GM19351 (cell line): ENCODE data around the gene MAP2K7.
"Not testable (repeated sequence)": the region's sequence is repeated elsewhere in the genome, so short reads cannot be mapped to it uniquely, and the experiment has no call there.

Source experiments
- ATAC-seq: cut with Tn5 transposase; IDR thresholded peaks from one replicate; pipeline ENCODE4 v1.9.1; 2021; ENCODE audit warnings: mild to moderate bottlenecking, moderate library complexity; ENCODE audit not compliant: unreplicated experiment

The MAP2K7 gene

GRCh38 chr19:7959211-7959610, 55.5 kb downstream of the MAP2K7 start:
- no peak for ATAC-seq

GRCh38 chr19:7961082-7961481, 57.4 kb downstream of the MAP2K7 start:
- not testable (repeated sequence) for ATAC-seq

DNA sequence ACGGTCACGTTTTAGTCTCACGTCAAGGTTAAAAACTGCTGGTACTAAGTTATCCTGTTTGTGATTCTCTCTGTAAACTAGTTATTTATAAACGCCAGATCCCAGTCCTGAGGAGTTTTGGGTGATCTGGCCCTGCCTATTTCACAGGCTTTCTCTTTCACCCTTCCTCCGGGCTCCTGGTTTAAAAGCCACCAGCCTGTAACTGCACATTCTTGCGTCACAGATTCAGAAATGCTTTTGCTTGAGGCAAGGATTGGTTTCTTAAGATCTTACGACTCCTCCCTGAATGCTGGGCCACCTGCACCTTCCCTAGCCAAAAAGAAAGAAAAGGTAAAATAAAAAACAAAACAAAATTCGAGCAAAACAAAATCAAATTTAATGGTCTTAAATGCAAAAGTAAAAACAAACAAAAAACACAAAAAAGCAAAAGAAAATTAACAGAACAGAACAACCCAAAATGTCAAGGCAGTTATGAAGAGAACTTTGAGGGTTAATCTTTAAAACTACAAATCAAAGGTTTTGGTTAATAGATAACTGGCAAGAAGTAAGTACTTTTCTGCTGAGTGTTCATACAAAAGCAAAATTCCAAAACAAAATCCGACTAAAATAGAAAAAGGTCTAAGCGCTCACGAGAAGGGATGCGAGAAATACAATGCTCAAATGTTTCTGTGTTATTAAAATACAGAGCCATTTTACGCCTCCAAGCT, 58.4 kb downstream of the MAP2K7 start:
- ATAC-seq: no peak

DNA sequence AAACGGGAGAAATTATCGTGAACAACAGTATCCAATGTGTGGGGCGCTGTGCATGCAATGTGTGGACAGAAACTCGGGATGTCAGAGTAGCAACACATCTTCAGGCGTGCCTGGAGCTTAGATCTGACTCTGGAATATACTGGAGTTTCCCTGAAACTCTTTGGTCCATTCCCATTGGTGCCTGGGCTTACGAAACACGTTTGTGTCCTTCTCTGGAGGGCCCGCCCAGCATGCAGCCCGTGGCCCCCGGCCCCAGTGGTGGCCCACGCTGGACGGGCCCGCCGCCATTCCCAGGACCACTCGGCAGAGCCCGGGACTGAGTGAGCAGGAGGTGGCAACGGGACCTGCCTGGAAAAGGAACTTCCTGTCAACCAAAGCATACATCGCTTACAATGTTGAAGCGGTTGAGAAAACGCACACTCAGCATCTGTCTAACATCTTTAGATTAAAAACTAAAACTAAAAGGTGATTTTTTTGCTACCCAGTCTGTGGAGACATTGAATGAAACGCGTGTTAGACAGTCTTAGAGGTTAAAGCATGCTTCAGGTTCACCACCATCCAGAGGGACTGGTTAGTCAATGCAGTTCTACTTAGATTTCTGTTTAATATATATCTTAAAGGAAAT, 59.1 kb downstream of the MAP2K7 start:
- ATAC-seq: no peak

DNA sequence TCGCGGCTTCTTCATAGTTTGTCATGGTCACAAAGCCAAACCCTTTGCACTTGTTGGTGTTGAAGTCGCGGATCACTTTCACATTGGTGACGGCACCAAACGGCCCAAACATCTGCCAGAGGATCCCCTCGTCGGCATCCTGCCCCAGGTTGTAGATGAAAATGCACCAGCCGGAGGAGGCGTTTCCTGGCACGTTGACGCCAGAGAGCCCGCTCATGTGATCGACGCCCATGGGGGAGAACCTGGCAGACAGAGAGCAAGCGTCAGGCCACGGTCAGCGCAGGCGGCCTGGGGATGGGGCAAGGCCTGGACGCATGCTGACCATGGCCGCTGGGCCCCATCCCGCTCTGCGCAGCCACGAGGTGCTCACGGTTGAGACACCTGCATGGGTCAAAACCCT, 59.9 kb downstream of the MAP2K7 start:
- ATAC-seq: no peak
